ENCODE results near the gene SLC12A5.
"Not testable (repeated sequence)": the region's sequence is repeated elsewhere in the genome, so short reads cannot be mapped to it uniquely, and the experiment has no call there.

DNA sequence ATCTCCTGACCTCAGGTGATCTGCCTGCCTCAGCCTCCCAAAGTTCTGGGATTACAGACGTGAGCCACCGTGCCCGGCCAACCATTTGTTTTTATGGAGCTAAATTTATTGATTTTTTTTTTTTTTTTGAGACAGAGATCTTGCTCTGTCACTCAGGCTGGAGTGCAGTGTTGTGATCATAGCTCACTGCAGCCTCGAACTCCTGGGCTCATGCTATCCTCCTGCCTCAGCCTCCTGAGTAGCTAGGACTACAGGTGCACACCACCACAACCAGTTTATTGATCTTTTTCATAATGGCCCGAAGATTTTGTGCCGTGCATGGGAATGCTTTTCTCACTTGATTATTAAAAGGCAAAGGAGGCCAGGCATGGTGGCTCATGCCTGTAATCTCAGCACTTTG lies 40.2 kb upstream of the SLC12A5 start:
- not testable (repeated sequence) for TF ChIP-seq POLR2A (IDR thresholded peaks at IDR 0.05)
- TF ChIP-seq, protein P1, sequence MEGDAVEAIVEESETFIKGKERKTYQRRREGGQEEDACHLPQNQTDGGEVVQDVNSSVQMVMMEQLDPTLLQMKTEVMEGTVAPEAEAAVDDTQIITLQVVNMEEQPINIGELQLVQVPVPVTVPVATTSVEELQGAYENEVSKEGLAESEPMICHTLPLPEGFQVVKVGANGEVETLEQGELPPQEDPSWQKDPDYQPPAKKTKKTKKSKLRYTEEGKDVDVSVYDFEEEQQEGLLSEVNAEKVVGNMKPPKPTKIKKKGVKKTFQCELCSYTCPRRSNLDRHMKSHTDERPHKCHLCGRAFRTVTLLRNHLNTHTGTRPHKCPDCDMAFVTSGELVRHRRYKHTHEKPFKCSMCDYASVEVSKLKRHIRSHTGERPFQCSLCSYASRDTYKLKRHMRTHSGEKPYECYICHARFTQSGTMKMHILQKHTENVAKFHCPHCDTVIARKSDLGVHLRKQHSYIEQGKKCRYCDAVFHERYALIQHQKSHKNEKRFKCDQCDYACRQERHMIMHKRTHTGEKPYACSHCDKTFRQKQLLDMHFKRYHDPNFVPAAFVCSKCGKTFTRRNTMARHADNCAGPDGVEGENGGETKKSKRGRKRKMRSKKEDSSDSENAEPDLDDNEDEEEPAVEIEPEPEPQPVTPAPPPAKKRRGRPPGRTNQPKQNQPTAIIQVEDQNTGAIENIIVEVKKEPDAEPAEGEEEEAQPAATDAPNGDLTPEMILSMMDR (IDR thresholded peaks at IDR 0.05 in 4 of 5, conservative IDR thresholded peaks at IDR 0.05 in 1 of 5): not testable (repeated sequence)

All from gastrocnemius medialis (tissue), 4 donors.